Tibial artery (tissue), 4 donors: Measurements from ENCODE around the gene ZDHHC16.
A peak's percentile ranks its signal among the peaks of the same experiment; 100 is the strongest.

Experiments
- DNase-seq, 2 donors: peaks; one replicate each; pipeline ENCODE4 v3.0.0-alpha.2; 2019
- H3K27ac ChIP-seq, 2 donors: fragments of 200-600 bp; sonication (generic) in 1 of 2; 1 replicate in 1 of 2; 2 replicates in 1 of 2; pipeline ENCODE4 v1.5.1; 2018 to 2019; ENCODE audit warnings: mild to moderate bottlenecking in 1 of 2
- H3K27me3 ChIP-seq, 2 donors: fragments of 200-600 bp; sonication (generic) in 1 of 2; one replicate each; pipeline versions ENCODE4 v1.5.1 to v1.6.0; 2016 to 2019
- H3K36me3 ChIP-seq, 3 donors: fragments of 200-600 bp; sonication (generic) in 2 of 3; one replicate each; pipeline ENCODE4 v1.5.1; 2016 to 2019; ENCODE audit warnings: mild to moderate bottlenecking in 2 of 3
- H3K4me1 ChIP-seq, 4 donors: fragments of 200-600 bp; sonication (generic) in 2 of 4; 1 replicate in 3 of 4; 2 replicates in 1 of 4; pipeline ENCODE4 v1.5.1; 2016 to 2019
- H3K4me3 ChIP-seq, 2 donors: fragments of 200-600 bp; sonication (generic) in 1 of 2; 1 replicate in 1 of 2; 2 replicates in 1 of 2; pipeline ENCODE4 v1.5.1; 2018 to 2019; ENCODE audit warnings: mild to moderate bottlenecking in 2 of 2
- H3K9me3 ChIP-seq, 3 donors: fragments of 200-600 bp; sonication (generic) in 1 of 3; one replicate each; pipeline ENCODE4 v1.5.1; 2016 to 2019
- intact Hi-C: fragments of 100-400 bp; cut with DNase I; formaldehyde crosslinking; loops from one replicate; pipeline ENCODE4 v1.15.0; 2023; ENCODE audit warnings: low total_unique reads
- TF ChIP-seq, protein P1 (sequence below), 2 experiments: fragments of 200-600 bp in 1 of 2; fragments of 450-650 bp in 1 of 2; IDR thresholded peaks; one replicate each; pipeline ENCODE4 v1.5.1; 2017 to 2019; ENCODE audit warnings: antibody characterized with exemption in 2 of 2, mild to moderate bottlenecking in 1 of 2, moderate library complexity in 1 of 2

ZDHHC16 gene

DNA sequence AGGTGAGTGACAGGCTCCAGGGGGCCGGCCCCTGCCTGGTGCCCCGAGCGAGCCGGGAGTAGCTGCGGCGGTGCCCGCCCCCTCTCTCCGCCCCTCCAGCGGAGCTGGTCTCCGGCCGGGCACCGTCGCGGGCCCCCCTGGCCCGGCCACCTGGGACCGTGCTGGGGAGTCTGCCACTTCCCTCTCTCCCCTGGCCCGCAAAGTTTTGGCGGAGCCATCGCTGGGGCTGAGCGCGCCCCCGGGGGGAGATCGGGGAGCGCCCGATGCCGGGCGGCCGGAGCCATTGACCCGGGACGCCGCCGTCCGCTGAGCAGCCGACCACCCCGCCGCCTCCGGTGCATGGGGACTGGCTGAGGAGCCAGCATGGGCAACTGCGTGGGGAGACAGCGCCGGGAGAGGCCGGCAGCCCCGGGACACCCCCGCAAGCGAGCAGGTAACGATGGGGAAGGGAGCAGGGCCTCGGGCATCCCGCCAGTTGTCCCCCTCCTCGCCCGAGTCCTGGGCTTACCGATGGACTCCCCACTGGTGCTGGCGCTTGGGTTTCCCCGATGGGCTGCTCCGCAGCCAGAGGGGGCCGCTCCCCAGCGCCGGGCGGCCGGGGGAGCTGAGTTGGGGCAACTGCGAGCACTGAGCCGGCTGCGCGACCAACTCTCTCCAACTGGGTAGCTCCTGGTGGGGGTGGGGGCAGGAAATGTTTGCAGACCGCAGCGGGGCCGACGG is 53.0 kb downstream of the ZDHHC16 start, which contains the start of gene UBTD1:
TSS of gene UBTD1 (plus strand) at position 84 of the 720 bp plus-strand sequence. CDS start at position 364, 280 bp downstream.
- intact Hi-C loops, result no loop called here
- no peaks in the 10 kb centered on the region for H3K36me3 ChIP-seq
- peak within 1 kb of the TSS; percentile 82 to 97 for H3K4me3 ChIP-seq
- no peaks in the 10 kb centered on the region for H3K9me3 ChIP-seq
- H3K4me1 ChIP-seq, result peaks cover 0 to 43% (median 23%) of the 10 kb centered on the region in 4 donors
- peak; percentile 61 to 82 for DNase-seq
- TF ChIP-seq, protein P1, sequence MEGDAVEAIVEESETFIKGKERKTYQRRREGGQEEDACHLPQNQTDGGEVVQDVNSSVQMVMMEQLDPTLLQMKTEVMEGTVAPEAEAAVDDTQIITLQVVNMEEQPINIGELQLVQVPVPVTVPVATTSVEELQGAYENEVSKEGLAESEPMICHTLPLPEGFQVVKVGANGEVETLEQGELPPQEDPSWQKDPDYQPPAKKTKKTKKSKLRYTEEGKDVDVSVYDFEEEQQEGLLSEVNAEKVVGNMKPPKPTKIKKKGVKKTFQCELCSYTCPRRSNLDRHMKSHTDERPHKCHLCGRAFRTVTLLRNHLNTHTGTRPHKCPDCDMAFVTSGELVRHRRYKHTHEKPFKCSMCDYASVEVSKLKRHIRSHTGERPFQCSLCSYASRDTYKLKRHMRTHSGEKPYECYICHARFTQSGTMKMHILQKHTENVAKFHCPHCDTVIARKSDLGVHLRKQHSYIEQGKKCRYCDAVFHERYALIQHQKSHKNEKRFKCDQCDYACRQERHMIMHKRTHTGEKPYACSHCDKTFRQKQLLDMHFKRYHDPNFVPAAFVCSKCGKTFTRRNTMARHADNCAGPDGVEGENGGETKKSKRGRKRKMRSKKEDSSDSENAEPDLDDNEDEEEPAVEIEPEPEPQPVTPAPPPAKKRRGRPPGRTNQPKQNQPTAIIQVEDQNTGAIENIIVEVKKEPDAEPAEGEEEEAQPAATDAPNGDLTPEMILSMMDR (IDR thresholded peaks at IDR 0.05), result no peak
- H3K27ac ChIP-seq, result peak within 1 kb of the TSS; percentile 87 to 98
- H3K27me3 ChIP-seq, result no peaks in the 10 kb centered on the region

DNA sequence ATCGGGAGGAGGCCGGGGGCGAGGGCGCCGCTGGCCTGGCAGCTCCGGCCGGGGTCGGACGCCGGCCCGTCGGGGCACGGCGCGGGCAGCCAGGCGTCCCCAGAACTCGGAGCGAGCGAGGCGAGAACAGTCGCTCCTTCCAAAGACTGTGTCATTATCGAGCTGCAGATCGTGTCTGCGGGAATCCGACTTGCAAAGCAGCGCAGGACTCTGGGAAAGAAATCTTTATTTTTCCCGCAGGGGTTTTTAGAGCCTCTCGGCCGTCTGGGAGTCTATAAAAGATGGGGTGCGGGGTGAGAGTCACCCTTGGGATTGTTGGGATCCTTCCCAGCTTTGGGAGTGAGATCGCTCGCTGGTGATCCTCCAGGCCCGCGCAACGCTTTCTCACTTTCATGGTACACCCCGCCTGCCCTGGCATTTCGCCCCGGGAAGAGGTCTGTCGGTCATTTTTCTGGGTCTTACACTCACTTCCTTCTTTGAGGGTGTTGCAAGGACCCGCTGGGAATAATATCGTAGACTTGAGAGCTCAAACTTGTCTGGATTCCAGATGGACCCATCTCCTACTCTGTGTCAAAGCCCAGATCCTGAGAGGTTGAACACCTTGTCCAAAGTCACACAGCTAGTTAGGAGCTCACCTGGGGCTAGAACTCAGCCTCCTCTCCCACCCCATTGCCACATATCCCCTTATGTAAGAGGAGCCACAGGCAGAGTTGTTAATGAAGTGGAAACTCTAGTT is 53.8 kb downstream of the ZDHHC16 start:
- H3K36me3 ChIP-seq, result no peaks in the 10 kb centered on the region
- no peaks in the 10 kb centered on the region for H3K9me3 ChIP-seq
- intact Hi-C loops, result loop anchor here (5.0 kb wide), 1 partner anchor 53 kb away; no protein-coding TSS in a partner anchor
- H3K27me3 ChIP-seq, result no peaks in the 10 kb centered on the region
- DNase-seq, result peak; percentile 82 to 88
- H3K27ac ChIP-seq, result peak overlapping the region; percentile 87 to 98
- H3K4me3 ChIP-seq, result peak overlapping the region; percentile 82 to 97
- TF ChIP-seq, protein P1 (IDR thresholded peaks at IDR 0.05), result no peak
- peaks cover 0 to 40% (median 22%) of the 10 kb centered on the region in 4 donors for H3K4me1 ChIP-seq

DNA sequence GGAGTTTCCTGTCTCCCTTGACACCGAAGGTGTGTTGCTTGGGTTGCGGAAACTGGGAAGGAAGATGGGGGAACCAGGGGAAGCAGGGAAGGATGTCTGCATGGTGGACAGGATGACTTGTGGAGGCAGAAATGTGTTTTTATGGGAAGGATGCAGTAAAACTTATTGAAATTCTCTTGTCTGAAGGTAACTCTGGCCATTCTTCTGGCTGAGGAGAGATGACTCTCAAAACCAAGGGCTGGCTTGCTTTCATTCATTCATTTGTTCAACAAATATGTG is 54.3 kb downstream of the ZDHHC16 start:
- peaks cover 0 to 35% (median 17%) of the 10 kb centered on the region in 4 donors for H3K4me1 ChIP-seq
- H3K27me3 ChIP-seq, result no peaks in the 10 kb centered on the region
- no peaks in the 10 kb centered on the region for H3K9me3 ChIP-seq
- TF ChIP-seq, protein P1 (IDR thresholded peaks at IDR 0.05), result no peak
- no peak for DNase-seq
- intact Hi-C loops, result loop anchor here (5.0 kb wide), 1 partner anchor 52 kb away; no protein-coding TSS in a partner anchor
- peak overlapping the region; percentile 82 to 97 for H3K4me3 ChIP-seq
- H3K27ac ChIP-seq, result peak overlapping the region; percentile 87 to 98
- no peaks in the 10 kb centered on the region for H3K36me3 ChIP-seq

DNA sequence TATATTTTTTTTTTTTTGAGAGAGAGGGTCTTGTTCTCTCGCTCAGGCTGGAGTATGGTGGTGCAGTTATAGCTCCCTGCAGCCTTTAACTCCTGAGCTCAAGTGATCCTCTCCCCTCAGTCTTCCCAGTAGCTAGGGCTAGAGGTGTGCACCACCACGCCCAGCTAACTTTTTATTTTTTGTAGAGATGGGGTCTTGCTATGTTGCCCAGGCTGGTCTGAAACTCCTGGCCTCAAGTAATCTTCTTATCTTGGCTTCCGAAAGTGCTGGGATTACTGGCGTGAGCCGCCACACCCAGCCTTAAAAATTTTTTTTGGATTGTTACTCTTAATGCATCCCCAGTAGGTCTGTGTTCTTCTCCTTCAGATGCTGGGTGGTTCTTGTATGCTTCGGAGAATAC is 56.9 kb downstream of the ZDHHC16 start:
- no peaks in the 10 kb centered on the region for H3K36me3 ChIP-seq
- TF ChIP-seq, protein P1 (IDR thresholded peaks at IDR 0.05), result no peak
- no peak for DNase-seq
- no peaks in the 10 kb centered on the region for H3K27me3 ChIP-seq
- H3K27ac ChIP-seq, result no peak overlapping the region
- intact Hi-C loops, result loop anchor here (5.0 kb wide), 1 partner anchor 49 kb away; no protein-coding TSS in a partner anchor
- H3K4me1 ChIP-seq, result peaks cover 0 to 13% (median 10%) of the 10 kb centered on the region in 4 donors
- H3K9me3 ChIP-seq, result no peaks in the 10 kb centered on the region
- H3K4me3 ChIP-seq, result no peak overlapping the region

DNA sequence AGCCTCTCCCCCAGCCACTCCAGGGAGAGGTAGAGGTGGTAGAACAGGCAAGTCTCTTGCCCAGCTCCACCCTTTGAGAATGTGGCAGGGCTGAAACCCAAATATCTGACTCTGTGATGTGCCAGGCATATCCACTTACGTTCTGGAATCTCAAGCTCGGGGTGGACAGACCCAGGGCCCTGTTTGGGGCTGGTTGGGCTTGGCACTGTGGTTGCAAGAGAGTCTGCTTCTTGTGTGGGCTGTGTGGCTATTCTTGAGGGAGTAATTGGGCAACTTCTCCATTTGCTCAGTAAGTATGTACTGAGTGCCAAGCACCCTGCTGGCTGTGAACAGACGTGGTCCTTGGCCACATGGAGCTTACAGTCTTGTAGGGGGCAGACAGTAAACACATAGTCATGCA is 57.4 kb downstream of the ZDHHC16 start:
- TF ChIP-seq, protein P1 (IDR thresholded peaks at IDR 0.05), result no peak
- Histone ChIP-seq H3K27ac (no peak overlapping the region), H3K4me3 (no peak overlapping the region), H3K36me3 (no peaks in the 10 kb centered on the region), H3K27me3 (no peaks in the 10 kb centered on the region), H3K9me3 (no peaks in the 10 kb centered on the region), H3K4me1 (peaks cover 0 to 13% (median 10%) of the 10 kb centered on the region in 4 donors)
- no peak for DNase-seq
- intact Hi-C loops, result loop anchor here (5.0 kb wide), 1 partner anchor 49 kb away; no protein-coding TSS in a partner anchor
